HepG2 (cell line): ENCODE data around the gene EYA3. TPM values are rescaled to one million over a fixed set of nuclear protein-coding genes. Genes with fewer than 3 reads are reported as not detected.

Experiments
- ATAC-seq: fragments of 200-7000 bp; cut with Tn5 transposase; 3 replicates; pipeline ENCODE4 v1.9.1; 2020; ENCODE audit warnings: mild to moderate bottlenecking, moderate library complexity
- BruUV-seq: library from RNA; stranded (reverse); fragments of 400-500 nt; replicated peaks from 2 replicates; lab custom pipeline; 2021; lab: Mats Ljungman, UMichigan
- CTCF ChIA-PET: fragments of 300-600 bp; formaldehyde crosslinking; extraction: SDS; loops from one replicate; lab custom pipeline; 2021; ENCODE audit warnings: low total read pairs, inconsistent platforms, low intra/inter-chr PET ratio; lab: Yijun Ruan, JAX
- POLR2A ChIA-PET: fragments of 350-600 bp; sonication (Branson Sonifier 250); formaldehyde crosslinking; loops from one replicate; lab custom pipeline; 2020; ENCODE audit warnings: antibody characterized with exemption, inconsistent platforms; lab: Yijun Ruan, JAX
- DNase-seq: peaks from one replicate; pipeline ENCODE4 v3.0.0-alpha.2; 2015; ENCODE audit warnings: low spot score
- FAIRE-seq: peaks from 3 replicates; lab custom pipeline; 2011; peaks lifted over from hg19 to GRCh38; lab: Jason Lieb, UNC
- H2AFZ ChIP-seq: one replicate; pipeline ENCODE4 v1.6.1; 2011; ENCODE audit warnings: low read length, inconsistent platforms
- H3K27ac ChIP-seq: fragments of 300-600 bp; 3 replicates; pipeline ENCODE4 v1.8.0; 2011; ENCODE audit warnings: mixed run types, mild to moderate bottlenecking, mixed read lengths, low read length, inconsistent platforms; ENCODE audit not compliant: insufficient read depth; ENCODE audit errors: extremely low read length
- H3K27me3 ChIP-seq, 2 experiments: fragments of 200-600 bp in 1 of 2; 2 replicates in 1 of 2; 3 replicates in 1 of 2; pipeline versions ENCODE4 v1.6.0 to v1.8.0; 2011; ENCODE audit warnings: low read length in 2 of 2, mild to moderate bottlenecking in 2 of 2, moderate library complexity in 2 of 2, inconsistent platforms in 1 of 2; ENCODE audit not compliant: insufficient read depth in 2 of 2, control insufficient read depth in 1 of 2
- H3K36me3 ChIP-seq, 2 experiments: fragments of 200-600 bp in 1 of 2; replicated peaks in 1 of 2; 2 replicates in 1 of 2; 3 replicates in 1 of 2; pipeline versions ENCODE4 v1.5.1 to v1.8.0; 2011; ENCODE audit warnings: low read length in 2 of 2, inconsistent platforms in 1 of 2; ENCODE audit not compliant: insufficient read depth in 2 of 2, control insufficient read depth in 1 of 2
- H3K4me1 ChIP-seq: 2 replicates; pipeline ENCODE4 v1.5.1; 2012; ENCODE audit warnings: low read length, inconsistent platforms; ENCODE audit not compliant: insufficient read depth
- H3K4me2 ChIP-seq: 2 replicates; pipeline ENCODE4 v1.6.0; 2011; ENCODE audit warnings: low read depth, low read length, inconsistent platforms
- H3K4me3 ChIP-seq, 3 experiments: fragments of 200-600 bp in 1 of 3; sonication (generic), shearing (Covaris generic) in 1 of 3; replicated peaks in 1 of 3; 2 replicates each; pipeline ENCODE4 v1.5.1; 2011 to 2016; ENCODE audit warnings: low read length in 3 of 3, inconsistent platforms in 2 of 3, low read depth in 2 of 3, mild to moderate bottlenecking in 2 of 3, control low read depth in 1 of 3, mixed read lengths in 1 of 3; ENCODE audit not compliant: insufficient read depth in 1 of 3
- H3K79me2 ChIP-seq: one replicate; pipeline ENCODE4 v1.6.1; 2011; ENCODE audit warnings: low read length, inconsistent platforms; ENCODE audit not compliant: insufficient read depth
- H3K9ac ChIP-seq: 2 replicates; pipeline ENCODE4 v1.6.0; 2011; ENCODE audit warnings: mild to moderate bottlenecking, low read depth, low read length, inconsistent platforms; ENCODE audit not compliant: insufficient read depth
- H3K9me3 ChIP-seq: 2 replicates; pipeline ENCODE4 v1.5.1; 2012; ENCODE audit warnings: mild to moderate bottlenecking, low read length
- H4K20me1 ChIP-seq: 2 replicates; pipeline ENCODE4 v1.6.0; 2011; ENCODE audit warnings: inconsistent platforms, mild to moderate bottlenecking, low read length, moderate library complexity; ENCODE audit not compliant: insufficient read depth
- ARHGAP35 ChIP-seq: sonication (generic); formaldehyde crosslinking; IDR thresholded peaks from 2 replicates; pipeline ENCODE4 v1.9.0; 2022; ENCODE audit warnings: mild to moderate bottlenecking, inconsistent platforms, moderate library complexity, missing genetic modification reagents, borderline replicate concordance
- CAMTA2 ChIP-seq: sonication (generic); formaldehyde crosslinking; IDR thresholded peaks from 2 replicates; pipeline ENCODE4 v1.4.0; 2020; ENCODE audit warnings: mild to moderate bottlenecking, missing genetic modification reagents, borderline replicate concordance
- FOSL2 ChIP-seq: sonication (generic); formaldehyde crosslinking; IDR thresholded peaks from 2 replicates; pipeline ENCODE4 v1.4.0; 2020; ENCODE audit warnings: missing genetic modification reagents
- HNF4G ChIP-seq, 2 experiments: sonication (generic) in 1 of 2; formaldehyde crosslinking in 1 of 2; IDR thresholded peaks; 2 replicates each; pipeline versions ENCODE4 v1.4.0 to v1.6.1; 2011 to 2020; ENCODE audit warnings: borderline replicate concordance in 2 of 2, low read depth in 2 of 2, mild to moderate bottlenecking in 2 of 2, low read length in 1 of 2, missing genetic modification reagents in 1 of 2, moderate library complexity in 1 of 2
- MXD1 ChIP-seq: sonication (generic); formaldehyde crosslinking; IDR thresholded peaks from 2 replicates; pipeline ENCODE4 v1.4.0; 2020; ENCODE audit warnings: mild to moderate bottlenecking, missing genetic modification reagents
- NFE2L1 ChIP-seq: sonication (generic); formaldehyde crosslinking; IDR thresholded peaks from 2 replicates; pipeline ENCODE4 v1.4.0; 2020; ENCODE audit warnings: missing genetic modification reagents, mild to moderate bottlenecking, borderline replicate concordance
- NR2C2 ChIP-seq: sonication (generic); formaldehyde crosslinking; IDR thresholded peaks from 2 replicates; pipeline ENCODE4 v1.4.0; 2020; ENCODE audit warnings: missing genetic modification reagents, mild to moderate bottlenecking, moderate library complexity, borderline replicate concordance
- TBP ChIP-seq: sonication (generic); formaldehyde crosslinking; IDR thresholded peaks from 2 replicates; pipeline ENCODE4 v1.5.0; 2020; ENCODE audit warnings: missing genetic modification reagents
- TCF12 ChIP-seq, 2 experiments: fragments of 450-650 bp in 1 of 2; sonication (generic) in 1 of 2; formaldehyde crosslinking in 1 of 2; IDR thresholded peaks; 2 replicates each; pipeline versions ENCODE4 v1.6.1 to v1.8.0; 2017 to 2022; ENCODE audit warnings: antibody characterized with exemption in 1 of 2, mild to moderate bottlenecking in 1 of 2, missing genetic modification reagents in 1 of 2, moderate library complexity in 1 of 2
- ZBTB3 ChIP-seq: sonication (generic); formaldehyde crosslinking; IDR thresholded peaks from 2 replicates; pipeline ENCODE4 v1.4.0; 2020; ENCODE audit warnings: low read depth, mild to moderate bottlenecking, moderate library complexity, missing genetic modification reagents, borderline replicate concordance
- ZFP82 ChIP-seq: sonication (generic); formaldehyde crosslinking; IDR thresholded peaks from 2 replicates; pipeline ENCODE4 v1.5.1; 2020; ENCODE audit warnings: mild to moderate bottlenecking, missing genetic modification reagents, borderline replicate concordance
- ZKSCAN1 ChIP-seq: fragments of 150-350 bp; IDR thresholded peaks from 2 replicates; pipeline ENCODE4 v1.6.1; 2014; ENCODE audit warnings: low read length
- ZNF260 ChIP-seq: sonication (generic); formaldehyde crosslinking; IDR thresholded peaks from 2 replicates; pipeline ENCODE4 v1.4.0; 2020; ENCODE audit warnings: missing genetic modification reagents, low read depth, mild to moderate bottlenecking, borderline replicate concordance
- ZNF430 ChIP-seq: sonication (generic); formaldehyde crosslinking; IDR thresholded peaks from 2 replicates; pipeline ENCODE4 v1.9.0; 2021; ENCODE audit warnings: mild to moderate bottlenecking, missing genetic modification reagents
- ZNF513 ChIP-seq: sonication (generic); formaldehyde crosslinking; conservative IDR thresholded peaks from 2 replicates; pipeline ENCODE4 v1.5.0; 2020; ENCODE audit warnings: missing genetic modification reagents
- ZNF75D ChIP-seq: sonication (generic); formaldehyde crosslinking; IDR thresholded peaks from 2 replicates; pipeline ENCODE4 v1.8.1; 2023; ENCODE audit warnings: missing genetic modification reagents, mild to moderate bottlenecking, borderline replicate concordance
- ZNF788 ChIP-seq: sonication (generic); formaldehyde crosslinking; IDR thresholded peaks from 2 replicates; pipeline ENCODE4 v1.5.0; 2020; ENCODE audit warnings: mild to moderate bottlenecking, missing genetic modification reagents, borderline replicate concordance
- ZZZ3 ChIP-seq: sonication (generic); formaldehyde crosslinking; IDR thresholded peaks from 2 replicates; pipeline ENCODE4 v1.4.0; 2020; ENCODE audit warnings: missing genetic modification reagents, mild to moderate bottlenecking, borderline replicate concordance
- WGBS: methylation state at CpG from one replicate; pipeline ENCODE4 v1.1.6; 2017; ENCODE audit warnings: low lambda C conversion rate; 5-methylcytosine and 5-hydroxymethylcytosine counted together
- in situ Hi-C: cut with HindIII; loops from 2 replicates; pipeline ENCODE4 v1.10.0; 2017; ENCODE audit warnings: low pct_unique_long_range_greater_than_20kb; ENCODE audit not compliant: extremely low pct_ligation_motif_present
- intact Hi-C: fragments of 100-400 bp; cut with micrococcal nuclease; formaldehyde crosslinking; loops from one replicate; pipeline ENCODE4 v1.10.0; 2022; ENCODE audit not compliant: unreplicated experiment
- polyA plus RNA-seq, 8 experiments: library from polyadenylated mRNA; depleted of rRNA in 3 of 8; stranded (reverse) in 7 of 8; unstranded in 1 of 8; fragments of >200 nt; fragmentation: Illumina TruSeq in 4 of 8; extraction: Trizol in 4 of 8; gene quantifications; 2 replicates each; pipeline versions ENCODE4 v1.2.1 to v1.2.3, GENCODE V29; 2011 to 2016; ENCODE audit warnings: low read depth in 4 of 8, missing spikeins in 1 of 8, mixed read lengths in 1 of 8; ENCODE audit not compliant: insufficient read depth in 1 of 8
- total RNA-seq, 5 experiments: library from RNA; depleted of rRNA; stranded (reverse); fragments of >200 nt; fragmentation: Illumina TruSeq; extraction: Trizol; gene quantifications; 2 replicates each; pipeline ENCODE4 v1.2.3, GENCODE V29; 2016; ENCODE audit warnings: low read depth in 1 of 5
- TF ChIP-seq, protein P1 (sequence below): sonication (generic); formaldehyde crosslinking; IDR thresholded peaks from 2 replicates; pipeline ENCODE4 v1.8.0; 2022; ENCODE audit warnings: mild to moderate bottlenecking, missing genetic modification reagents, borderline replicate concordance

Gene EYA3
- total and polyA plus RNA-seq, 2 of the 13 experiments (the other 11 are each of a cell fraction or from before 2014, with no cell fraction given): 13.9 to 19.7 TPM

DNA sequence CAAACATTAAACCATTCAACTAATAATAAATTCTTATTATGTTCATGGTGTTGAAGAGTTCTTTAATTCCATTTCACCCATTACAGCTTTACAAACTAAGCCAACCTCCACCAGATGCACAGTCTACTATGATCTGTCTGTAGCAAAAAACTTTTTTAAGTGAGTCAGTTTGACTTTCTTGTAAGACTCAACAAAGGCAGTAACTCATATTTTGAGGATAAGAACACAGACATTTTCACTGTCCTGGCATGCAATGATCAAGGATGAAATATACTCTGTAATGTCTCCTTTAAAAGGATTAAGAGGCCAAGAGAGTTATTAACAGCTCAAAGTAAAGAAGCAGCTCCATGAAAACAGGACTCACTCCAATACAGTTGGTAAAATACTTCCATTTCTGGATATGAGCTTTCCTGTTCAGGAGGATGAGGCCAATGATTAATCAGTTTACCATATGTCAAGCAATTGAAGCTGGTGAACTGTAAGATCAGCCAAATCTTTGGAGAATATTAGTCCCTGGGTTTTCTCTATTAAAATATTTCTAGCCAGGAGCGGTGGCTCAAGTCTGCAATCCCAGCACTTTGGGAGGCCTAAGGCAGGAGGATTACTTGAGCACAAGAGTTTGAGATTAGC, 108.1 kb downstream of the EYA3 start (continued):
- TF ChIP-seq, protein P1, sequence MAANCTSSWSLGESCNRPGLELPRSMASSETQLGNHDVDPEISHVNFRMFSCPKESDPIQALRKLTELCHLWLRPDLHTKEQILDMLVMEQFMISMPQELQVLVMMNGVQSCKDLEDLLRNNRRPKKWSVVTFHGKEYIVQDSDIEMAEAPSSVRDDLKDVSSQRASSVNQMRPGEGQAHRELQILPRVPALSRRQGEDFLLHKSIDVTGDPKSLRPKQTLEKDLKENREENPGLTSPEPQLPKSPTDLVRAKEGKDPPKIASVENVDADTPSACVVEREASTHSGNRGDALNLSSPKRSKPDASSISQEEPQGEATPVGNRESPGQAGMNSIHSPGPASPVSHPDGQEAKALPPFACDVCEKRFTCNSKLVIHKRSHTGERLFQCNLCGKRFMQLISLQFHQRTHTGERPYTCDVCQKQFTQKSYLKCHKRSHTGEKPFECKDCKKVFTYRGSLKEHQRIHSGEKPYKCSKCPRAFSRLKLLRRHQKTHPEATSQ (CRISPR knock-in tag): no peak
- TF ChIP-seq NR2C2: no peak
- no peak for TF ChIP-seq ZNF260 (CRISPR knock-in tag)
- TF ChIP-seq ZNF430 (CRISPR knock-in tag): no peak
- TF ChIP-seq ZZZ3 (CRISPR knock-in tag): no peak

DNA sequence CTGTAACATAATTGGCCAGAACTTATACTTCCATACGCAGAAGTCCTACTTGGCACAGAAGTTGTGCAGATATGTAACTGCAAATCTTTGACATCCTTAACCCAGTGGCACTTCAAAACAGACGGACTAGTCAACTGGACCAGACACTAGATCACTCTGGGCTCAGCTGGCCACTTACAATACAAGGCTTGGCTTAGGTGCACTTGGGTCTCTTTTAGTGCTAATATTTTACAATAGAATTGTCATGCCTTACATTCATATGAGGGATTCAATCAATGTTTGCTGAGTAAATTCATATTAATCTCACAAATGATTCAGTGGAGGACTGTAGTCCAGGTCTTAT, 108.6 kb downstream of the EYA3 start:
- intact Hi-C loops: no loop called here
- no peaks in the 10 kb centered on the region for H3K27me3 ChIP-seq

More for the DNA sequence above, 108.6 kb downstream of the EYA3 start:
- Histone ChIP-seq H4K20me1 (no peaks in the 10 kb centered on the region), H3K27ac (no peak overlapping the region), H2AFZ (no peak overlapping the region)
- TF ChIP-seq FOSL2 (CRISPR knock-in tag): no peak
- TF ChIP-seq TCF12 (IDR thresholded peaks at IDR 0.05): no peak
- no peak for TF ChIP-seq TCF12 (CRISPR knock-in tag; IDR thresholded peaks at IDR 0.05)
- TF ChIP-seq ZNF513 (CRISPR knock-in tag): no peak
- TF ChIP-seq ARHGAP35 (CRISPR knock-in tag): no peak
- no peak for TF ChIP-seq CAMTA2 (CRISPR knock-in tag)
- TF ChIP-seq NFE2L1 (CRISPR knock-in tag): no peak
- no peak for TF ChIP-seq ZBTB3 (CRISPR knock-in tag)
- TF ChIP-seq ZFP82: no peak
- TF ChIP-seq TBP (CRISPR knock-in tag): no peak
- no peak for TF ChIP-seq ZKSCAN1
- no peak for TF ChIP-seq MXD1 (CRISPR knock-in tag)
- TF ChIP-seq ZNF788 (CRISPR knock-in tag): no peak
- TF ChIP-seq ZNF75D: no peak
- TF ChIP-seq HNF4G (IDR thresholded peaks at IDR 0.05; ENCODE audit: borderline replicate concordance, low read depth, low read length): no peak
- TF ChIP-seq HNF4G (CRISPR knock-in tag; IDR thresholded peaks at IDR 0.05; ENCODE audit: borderline replicate concordance, low read depth): no peak
- TF ChIP-seq, all 625 proteins: peak for 0
- in situ Hi-C loops: loop anchor here (5.0 kb wide), 1 partner anchor 123 kb away; no protein-coding TSS in a partner anchor
- DNase-seq: no peak
- ATAC-seq: no peak
- Histone ChIP-seq H3K9ac (no peak overlapping the region), H3K4me2 (no peak overlapping the region), H3K4me3 (no peak overlapping the region), H3K36me3 (peaks cover 0 to under 1% of the 10 kb centered on the region in 2 experiments; a peak in 1 of 5 replicates), H3K9me3 (no peaks in the 10 kb centered on the region), H3K79me2 (no peaks in the 10 kb centered on the region), H3K4me1 (peaks cover 4% of the 10 kb centered on the region; the same call in 1 of the 2 replicates)
- POLR2A ChIA-PET: no interaction called here
- CTCF ChIA-PET: interaction anchor here (1.8 kb wide), 1 partner anchor 122 kb away, joined by 13 read pairs; no protein-coding TSS in a partner anchor
- 90% methylated on average over 2 of the region's 2 CpGs for WGBS
- FAIRE-seq: no peak
- BruUV-seq: no TSS peak
